NCI-H2227 (cell line): ENCODE measurements around the gene TMEM33.
"Not testable (repeated sequence)": the region's sequence is repeated elsewhere in the genome, so short reads cannot be mapped to it uniquely, and the experiment has no call there.

Experiments
- DNase-seq: peaks from one replicate; lab custom pipeline; 2025; ENCODE audit not compliant: unreplicated experiment; lab: John Stamatoyannopoulos, UW

TMEM33 gene

DNA sequence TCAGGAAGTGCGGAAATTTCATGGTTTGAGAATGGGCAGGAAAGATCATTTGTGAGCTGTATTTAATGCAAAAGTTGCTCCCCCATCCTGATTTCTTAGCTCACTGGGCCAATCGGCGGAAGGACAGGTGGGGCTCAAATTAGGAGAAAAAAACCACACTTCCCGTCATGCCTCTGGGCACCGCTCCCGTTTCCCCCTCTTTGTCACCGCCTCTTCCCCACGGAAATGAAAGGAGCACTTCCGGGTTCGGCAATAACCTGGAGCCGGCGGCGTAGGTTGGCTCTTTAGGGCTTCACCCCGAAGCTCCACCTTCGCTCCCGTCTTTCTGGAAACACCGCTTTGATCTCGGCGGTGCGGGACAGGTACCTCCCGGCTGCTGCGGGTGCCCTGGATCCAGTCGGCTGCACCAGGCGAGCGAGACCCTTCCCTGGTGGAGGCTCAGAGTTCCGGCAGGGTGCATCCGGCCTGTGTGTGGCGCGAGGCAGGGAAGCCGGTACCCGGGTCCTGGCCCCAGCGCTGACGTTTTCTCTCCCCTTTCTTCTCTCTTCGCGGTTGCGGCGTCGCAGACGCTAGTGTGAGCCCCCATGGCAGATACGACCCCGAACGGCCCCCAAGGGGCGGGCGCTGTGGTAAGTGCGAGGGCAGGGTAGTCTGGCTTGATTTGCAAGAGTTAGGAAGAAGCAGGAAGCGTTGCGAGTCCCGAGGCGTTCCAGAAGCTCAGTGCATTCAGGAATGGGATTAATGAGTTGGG lies at the start of gene TMEM33:
Gene TMEM33, plus strand, starts transcription at position 529 of the 751 bp plus-strand sequence. Its CDS starts 56 bp downstream, at position 585.
- peak; percentile 90 for DNase-seq

- no peak for DNase-seq
These were observed 49.8 kb upstream of the TMEM33 start for GRCh38 chr4:41885456-41885855.

DNA sequence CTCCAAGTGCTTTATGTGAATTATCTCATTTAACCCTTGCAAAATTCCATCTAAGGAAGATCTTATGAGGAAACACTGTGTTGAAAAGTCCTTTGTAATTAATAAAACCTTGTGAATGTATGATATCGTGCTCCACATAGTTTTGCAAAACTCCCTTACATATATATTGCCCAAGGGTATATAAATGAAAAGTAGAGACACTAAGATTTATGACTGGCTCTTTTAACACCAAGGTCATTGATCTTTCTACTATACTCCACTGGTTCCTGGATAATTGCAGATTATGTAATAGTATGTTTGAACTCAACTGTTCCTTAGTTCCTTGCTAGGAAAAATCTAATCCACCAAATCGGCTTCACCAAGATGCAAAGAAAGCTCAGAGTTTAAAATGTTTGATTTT lies 48.0 kb upstream of the TMEM33 start:
- no peak for DNase-seq

- DNase-seq: peak; percentile 49
These were observed 47.2 kb upstream of the TMEM33 start for GRCh38 chr4:41887821-41888686.

- no peak for DNase-seq
These were observed 46.5 kb upstream of the TMEM33 start for GRCh38 chr4:41888687-41889074.

DNA sequence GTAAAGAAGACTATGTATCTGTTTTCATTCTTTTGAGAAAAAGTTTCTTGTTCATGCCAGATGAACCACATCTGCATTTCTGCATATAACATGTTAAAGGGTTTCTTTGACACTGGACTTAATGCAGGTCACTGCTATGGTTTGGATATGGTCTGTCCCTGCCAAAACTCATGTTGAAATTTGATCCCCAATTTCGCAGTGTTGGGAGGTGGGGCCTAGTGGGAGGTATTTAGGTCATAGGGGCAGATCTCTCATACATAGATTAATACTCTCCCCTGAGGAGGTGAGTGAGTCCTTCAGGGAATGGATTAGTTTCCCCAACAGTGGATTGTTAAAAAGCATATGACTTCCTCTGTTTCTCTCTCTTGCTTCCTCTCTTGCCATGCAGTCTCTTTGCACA lies 45.9 kb upstream of the TMEM33 start:
- DNase-seq: no peak

- no peak for DNase-seq
These were observed 45.1 kb upstream of the TMEM33 start for GRCh38 chr4:41890085-41890484.

GRCh38 chr4:41896648-41897047 lies 38.6 kb upstream of the TMEM33 start:
- no peak for DNase-seq

- no peak for DNase-seq
These were observed 37.5 kb upstream of the TMEM33 start for GRCh38 chr4:41897698-41898097.

- not testable (repeated sequence) for DNase-seq
These were observed 26.1 kb upstream of the TMEM33 start for GRCh38 chr4:41909136-41909535.

DNA sequence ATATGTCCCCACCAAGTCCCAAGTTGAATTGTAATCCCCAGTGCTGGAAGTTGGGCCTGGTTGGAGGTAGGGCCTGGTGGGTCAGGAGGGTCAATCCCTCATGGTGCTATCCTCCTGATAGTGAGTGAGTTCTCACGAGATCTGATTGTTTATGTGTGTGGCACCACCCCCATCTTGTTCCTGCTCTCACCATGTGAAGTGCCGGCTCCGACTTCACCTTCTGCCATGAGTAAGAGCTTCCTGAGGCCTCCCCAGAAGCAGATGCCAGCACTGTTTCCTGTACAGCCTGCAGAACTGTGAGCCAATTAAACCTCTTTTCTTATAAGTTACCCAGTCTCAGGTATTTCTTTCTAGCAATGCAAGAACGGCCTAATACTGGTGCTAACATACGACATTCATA lies 22.7 kb upstream of the TMEM33 start:
- no peak for DNase-seq

- no peak for DNase-seq
These were observed 21.7 kb upstream of the TMEM33 start for GRCh38 chr4:41913509-41913908.

DNA sequence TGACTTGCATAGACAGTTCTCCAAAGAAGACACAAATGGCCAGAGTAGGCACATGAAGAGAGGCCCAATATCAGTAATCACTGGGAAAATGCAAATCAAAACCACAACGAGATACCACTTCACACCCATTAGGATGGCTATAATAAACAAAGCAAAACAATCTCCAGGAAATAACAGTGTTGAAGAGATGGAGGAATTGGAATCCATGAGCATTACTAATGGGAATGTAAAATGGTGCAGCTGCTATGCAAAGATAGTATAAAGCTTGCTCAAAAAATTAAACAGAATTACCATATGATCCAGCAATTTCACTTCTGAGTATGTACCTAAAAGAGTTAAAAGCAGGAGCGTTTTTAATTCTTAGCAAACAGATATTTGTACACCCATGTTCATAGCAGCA lies 17.0 kb upstream of the TMEM33 start:
- DNase-seq: no peak

- DNase-seq: not testable (repeated sequence)
These were observed 14.8 kb upstream of the TMEM33 start for GRCh38 chr4:41920416-41920815.

DNA sequence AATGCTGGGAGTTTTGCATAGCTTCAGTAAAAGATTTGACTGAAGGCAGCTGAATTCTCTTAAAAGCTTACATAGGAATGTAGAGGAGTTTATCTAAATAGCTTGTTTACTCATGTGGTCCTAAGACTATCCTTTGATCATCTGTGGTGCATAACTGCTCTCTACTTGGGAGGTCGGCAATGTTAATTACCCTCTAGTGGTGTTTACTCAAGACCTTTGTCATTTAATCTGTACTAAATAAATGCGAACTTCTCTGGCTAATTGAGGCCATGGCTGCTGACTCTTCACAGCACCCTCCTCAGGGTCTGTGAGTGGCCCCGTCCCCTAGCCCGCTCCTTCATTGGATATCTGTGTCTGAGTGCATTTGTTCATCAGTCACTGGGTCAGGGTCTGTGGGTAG lies 13.8 kb upstream of the TMEM33 start:
- no peak for DNase-seq

DNA sequence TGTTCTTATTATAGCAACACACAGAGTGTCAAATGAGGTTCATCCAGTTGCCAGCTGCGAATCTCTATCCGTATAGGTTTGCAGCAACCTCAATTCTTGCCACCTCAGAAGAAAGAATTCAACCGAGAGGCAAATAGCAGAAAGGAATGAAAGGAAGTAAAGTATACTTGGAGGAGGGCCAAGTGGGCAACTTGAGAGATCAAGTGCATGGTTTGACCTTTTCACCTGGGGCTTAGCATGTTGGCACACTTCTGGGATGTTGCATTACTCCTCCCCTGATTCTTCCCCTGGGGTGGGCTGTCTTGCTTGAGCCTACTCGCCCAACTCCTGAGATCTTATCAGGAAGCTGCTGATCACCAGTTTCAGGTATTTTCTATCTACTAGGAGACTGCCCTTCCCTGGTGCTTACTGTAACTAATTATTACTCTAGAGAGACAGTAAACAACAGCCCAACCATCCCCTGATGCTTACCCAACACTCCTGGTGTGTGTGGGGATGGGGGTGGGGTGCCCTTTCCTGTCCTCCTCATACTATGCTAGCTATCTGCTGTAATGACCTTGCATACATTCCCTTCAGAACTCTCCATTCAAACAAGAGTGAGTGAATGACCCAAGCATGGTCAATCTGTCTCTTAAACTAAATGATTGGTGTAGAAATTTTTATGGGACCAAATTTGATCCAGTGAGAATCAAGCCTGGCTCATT lies 7.3 kb upstream of the TMEM33 start:
- DNase-seq: no peak

- DNase-seq: no peak
These were observed 4.9 kb upstream of the TMEM33 start for GRCh38 chr4:41930139-41930831.

GRCh38 chr4:41932988-41933387 lies 2.2 kb upstream of the TMEM33 start:
- no peak for DNase-seq

- peak; percentile 44 for DNase-seq
These were observed 1.2 kb upstream of the TMEM33 start for GRCh38 chr4:41933997-41934503.

DNA sequence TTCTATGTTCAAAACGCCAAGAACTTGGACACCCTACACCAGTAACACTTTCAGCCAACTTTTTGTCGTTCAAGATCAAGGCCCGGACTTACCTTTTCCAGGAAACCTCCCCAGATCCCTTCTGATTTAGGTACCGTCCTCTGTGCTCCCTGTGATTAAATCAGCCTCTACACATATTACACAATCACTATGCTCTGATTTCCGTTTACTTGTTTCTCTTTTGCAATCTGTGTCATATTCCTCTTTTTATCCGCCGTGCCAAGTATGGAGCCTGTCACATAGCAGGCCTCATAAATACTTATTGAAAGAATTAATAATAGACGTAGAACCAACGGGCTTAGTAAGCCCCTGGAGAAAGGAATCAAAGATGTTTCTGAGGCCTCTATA lies 722 bp upstream of the TMEM33 start:
- no peak for DNase-seq

DNA sequence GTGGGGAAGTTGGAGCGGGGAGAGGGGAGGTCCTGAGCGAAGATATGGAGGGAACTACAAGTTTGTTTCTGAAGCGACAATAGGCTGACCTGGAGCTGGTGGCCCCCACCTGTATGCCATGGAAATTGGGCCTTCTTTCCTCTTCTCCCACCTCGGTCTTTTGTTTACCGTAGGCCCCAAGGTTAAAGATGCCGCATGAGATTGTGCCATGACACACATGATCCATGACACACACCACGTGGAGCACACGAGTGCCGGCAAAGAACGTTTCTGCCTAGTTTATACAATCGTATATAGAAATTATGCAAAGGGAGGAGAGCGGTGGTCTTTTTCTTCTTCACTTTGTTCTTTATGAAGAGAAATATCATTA lies 408 bp downstream of the TMEM33 start:
- peak; percentile 42 for DNase-seq
